NCI-H2029 treated with DMSO at 0.1 percent for 48 hours (cell line): ENCODE measurements around the gene CNKSR1.

Experiments used
- DNase-seq: peaks from one replicate; lab custom pipeline; 2025; lab: John Stamatoyannopoulos, UW

Gene CNKSR1

GRCh38 chr1:26160527-26161414, 16.5 kb upstream of the CNKSR1 start:
- DNase-seq, result no peak

DNA sequence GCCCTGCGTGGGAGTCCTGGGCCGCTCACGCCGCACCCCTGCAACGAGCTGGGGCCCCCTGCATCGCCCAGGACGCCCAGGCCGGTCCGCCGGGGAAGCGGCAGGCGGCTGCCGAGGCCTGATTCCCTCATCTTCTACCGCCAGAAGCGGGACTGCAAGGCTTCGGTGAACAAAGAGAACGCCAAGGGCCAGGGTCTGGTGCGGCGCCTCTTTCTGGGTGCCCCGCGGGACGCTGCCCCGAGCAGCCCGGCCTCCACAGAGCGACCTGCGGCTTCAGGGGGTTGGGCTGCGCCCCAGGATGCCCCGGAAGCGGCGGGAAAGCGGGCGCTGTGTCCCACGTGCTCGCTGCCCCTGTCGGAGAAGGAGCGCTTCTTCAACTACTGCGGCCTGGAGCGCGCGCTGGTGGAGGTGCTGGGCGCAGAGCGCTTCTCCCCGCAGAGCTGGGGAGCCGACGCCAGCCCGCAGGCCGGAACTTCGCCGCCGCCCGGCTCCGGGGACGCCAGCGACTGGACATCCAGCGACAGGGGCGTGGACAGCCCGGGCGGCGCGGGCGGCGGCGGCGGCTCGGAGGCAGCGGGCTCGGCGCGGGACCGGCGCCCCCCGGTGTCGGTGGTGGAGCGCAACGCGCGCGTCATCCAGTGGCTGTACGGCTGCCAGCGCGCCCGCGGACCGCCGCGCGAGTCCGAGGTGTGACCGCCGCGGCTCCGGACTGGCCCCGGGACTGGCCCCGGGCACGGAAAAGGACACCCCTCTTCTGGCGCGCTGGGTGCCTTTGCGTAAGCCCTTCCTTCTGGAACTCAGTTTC, 15.7 kb upstream of the CNKSR1 start:
- DNase-seq, result no peak

GRCh38 chr1:26162220-26162709, 15.0 kb upstream of the CNKSR1 start:
- DNase-seq, result no peak

- no peak for DNase-seq
These were observed 13.6 kb upstream of the CNKSR1 start for GRCh38 chr1:26163684-26164035.

DNA sequence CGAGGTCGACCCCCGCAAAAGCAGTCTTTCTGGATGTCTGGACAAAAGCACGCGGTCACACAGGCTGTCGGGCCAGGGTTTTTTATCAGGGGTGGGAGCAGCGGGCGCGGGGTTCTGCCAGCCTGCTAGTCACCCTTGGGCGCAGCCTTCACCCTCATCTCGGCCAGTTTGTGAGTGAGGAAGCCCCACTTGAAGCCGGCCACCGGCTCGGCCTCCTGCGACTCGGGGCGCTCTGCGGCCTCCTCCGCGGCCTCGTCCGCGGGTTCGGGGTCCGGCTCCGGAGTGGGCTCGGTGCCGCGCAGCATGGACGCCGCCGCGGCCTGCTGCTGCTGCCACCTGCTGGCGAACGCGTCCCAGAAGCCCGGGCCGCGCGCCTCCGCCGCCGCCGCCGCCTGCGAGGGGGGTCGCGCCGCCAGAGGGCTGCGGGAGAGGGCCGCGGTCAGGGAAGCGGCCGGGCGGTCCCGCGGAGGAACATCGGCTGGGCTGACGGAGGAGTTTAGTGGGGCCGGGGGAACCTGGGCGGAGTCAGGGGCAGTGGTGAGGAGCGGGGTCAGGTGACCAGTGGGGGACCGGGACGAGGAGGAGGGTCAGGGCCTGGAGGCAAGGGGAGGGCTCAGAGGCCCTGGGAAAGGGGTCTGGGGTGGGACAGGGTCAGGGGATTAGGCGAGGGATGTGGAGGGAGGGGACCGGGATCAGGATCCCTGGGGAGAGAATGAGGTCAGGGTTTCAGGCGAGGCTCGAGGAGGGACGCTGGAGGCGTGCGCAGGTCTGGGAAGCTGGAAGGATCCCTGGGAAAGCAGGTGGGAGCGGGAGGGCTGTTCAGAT, 13.0 kb upstream of the CNKSR1 start:
- no peak for DNase-seq

GRCh38 chr1:26164861-26165842, 12.1 kb upstream of the CNKSR1 start:
- DNase-seq, result no peak

- no peak for DNase-seq
These were observed 10.5 kb upstream of the CNKSR1 start for GRCh38 chr1:26166719-26167281.

DNA sequence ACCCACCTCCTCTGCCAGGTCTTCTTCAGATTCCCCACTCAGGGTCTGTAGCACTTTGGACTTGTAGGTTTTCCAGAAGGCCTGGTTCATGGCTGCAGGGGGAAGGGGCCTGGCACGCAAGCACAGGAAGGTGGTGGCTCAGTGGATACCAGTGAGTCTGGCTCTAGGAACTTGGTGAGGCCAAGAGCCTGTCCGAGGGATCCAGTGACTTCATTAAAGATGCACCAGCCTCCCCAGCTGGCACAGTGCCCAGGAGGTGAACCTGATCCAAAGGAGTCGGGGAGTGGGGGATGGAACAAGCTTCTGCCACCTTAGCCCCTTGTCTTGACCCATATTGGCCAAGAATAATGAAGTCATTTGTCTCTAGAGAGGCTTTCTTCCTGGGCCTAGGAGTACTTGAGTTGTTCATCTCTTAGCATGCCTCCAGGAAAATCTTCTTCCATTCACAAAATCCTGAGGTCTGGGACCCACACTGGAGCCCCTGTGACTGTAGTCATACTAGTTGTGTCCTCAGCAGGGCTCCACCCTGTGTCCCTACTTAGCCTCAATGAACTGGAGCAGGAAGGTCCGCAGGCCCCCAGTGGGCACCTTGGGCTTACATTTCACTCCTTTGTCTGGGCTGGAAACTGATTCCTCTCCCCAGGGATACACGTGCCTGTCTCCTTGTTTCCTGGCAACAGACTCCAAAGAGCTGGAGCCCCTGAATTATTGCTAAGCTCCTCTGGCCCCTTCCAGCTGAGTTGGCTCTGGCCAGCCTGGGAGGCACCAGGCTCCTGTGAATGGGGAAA, 8.7 kb upstream of the CNKSR1 start, which contains the start of gene C1orf232:
C1orf232 (minus strand) TSS at position 554 of the 788 bp plus-strand sequence; CDS start at position 90, 464 bp downstream.
- DNase-seq, result no peak

DNA sequence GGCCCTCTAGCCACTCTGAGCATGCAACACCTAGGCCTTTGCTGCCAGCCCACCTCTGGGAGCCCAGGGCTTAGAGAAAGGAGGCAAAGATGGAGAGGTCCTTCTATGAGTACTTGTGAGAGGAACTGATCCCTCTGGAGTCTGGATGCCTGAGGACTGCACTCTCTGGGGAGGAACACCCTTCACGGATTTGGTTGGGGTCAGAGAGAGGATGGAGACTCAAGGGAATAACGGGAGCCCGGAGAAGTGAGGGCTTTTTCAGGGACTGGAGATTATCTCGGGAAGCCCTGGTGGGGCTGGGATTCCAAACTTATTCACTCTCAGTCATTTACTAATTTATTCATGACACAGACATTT, 8.1 kb upstream of the CNKSR1 start:
- no peak for DNase-seq

- peak; percentile 59 for DNase-seq
These were observed 7.4 kb upstream of the CNKSR1 start, which contains the start of gene ZNF593 for GRCh38 chr1:26169669-26170471. TSS of gene ZNF593 (plus strand) at chr1:26169908. CDS start at chr1:26169984, 76 bp downstream.

DNA sequence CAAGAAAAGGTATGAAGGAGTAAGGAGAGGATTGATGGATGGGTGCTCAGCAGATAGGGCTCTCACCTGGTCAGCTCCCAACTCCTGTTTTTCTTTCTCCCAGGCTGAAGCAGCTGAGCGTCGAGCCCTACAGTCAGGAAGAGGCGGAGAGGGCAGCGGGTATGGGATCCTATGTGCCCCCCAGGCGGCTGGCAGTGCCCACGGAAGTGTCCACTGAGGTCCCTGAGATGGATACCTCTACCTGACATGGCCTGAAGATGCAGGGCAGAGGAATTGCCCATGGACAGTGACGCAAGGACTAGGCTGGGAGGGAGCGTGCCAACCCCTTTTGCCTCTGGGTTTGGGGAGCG, 6.8 kb upstream of the CNKSR1 start:
- DNase-seq, result no peak

DNA sequence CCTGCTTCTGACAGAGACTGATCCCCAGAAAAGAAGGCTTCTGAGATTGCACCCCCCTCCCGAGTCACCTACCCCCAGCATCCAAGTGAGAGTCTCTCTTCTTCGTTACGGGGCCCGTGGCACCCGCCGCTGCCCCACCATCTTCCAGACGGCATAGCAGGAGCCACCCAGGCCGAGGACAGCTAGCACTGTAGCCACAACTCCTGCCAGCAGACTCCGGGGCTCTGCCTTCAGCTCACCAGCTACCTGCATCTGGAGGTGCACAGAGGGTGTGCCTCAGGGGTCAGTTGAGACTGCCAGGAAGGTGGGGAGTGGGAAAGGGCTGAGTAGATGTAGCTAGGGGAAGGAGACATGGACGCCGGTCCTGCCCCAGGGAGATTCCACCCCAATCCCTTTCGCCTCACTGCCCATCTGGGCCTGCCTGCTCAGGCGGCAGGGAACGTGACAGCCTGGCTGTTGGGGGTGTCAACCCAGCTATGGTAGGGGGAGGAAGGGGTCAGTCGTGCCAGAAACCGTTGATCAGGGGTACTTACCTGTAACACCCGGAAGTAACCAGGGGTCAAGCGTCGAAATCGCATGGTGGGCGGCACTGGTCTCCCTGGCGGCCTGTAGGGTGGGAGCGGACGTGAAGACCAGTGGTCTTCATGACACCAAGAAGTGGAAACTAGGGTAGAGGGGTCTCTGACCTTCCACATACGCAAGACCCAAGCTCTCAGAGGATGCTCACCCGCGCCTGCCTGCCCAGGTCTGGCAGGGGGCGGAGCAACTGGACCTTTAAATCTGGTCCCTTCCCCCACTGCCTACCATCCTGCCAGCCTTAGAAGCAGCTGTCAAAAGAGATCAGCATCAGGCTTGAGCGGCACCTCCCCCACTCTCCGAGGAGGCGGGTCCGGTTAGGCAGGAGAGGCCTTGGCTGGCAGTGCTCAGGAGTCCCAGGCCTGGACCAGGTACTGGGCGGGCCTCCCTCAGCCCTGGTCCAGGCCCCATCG, 5.9 kb upstream of the CNKSR1 start, which contains the start of gene ZNF593OS:
ZNF593OS (minus strand) TSS at position 749 of the 989 bp plus-strand sequence; CDS start at position 578, 171 bp downstream.
- no peak for DNase-seq

- DNase-seq, result no peak
These were observed 1.9 kb upstream of the CNKSR1 start for GRCh38 chr1:26175346-26175745.

DNA sequence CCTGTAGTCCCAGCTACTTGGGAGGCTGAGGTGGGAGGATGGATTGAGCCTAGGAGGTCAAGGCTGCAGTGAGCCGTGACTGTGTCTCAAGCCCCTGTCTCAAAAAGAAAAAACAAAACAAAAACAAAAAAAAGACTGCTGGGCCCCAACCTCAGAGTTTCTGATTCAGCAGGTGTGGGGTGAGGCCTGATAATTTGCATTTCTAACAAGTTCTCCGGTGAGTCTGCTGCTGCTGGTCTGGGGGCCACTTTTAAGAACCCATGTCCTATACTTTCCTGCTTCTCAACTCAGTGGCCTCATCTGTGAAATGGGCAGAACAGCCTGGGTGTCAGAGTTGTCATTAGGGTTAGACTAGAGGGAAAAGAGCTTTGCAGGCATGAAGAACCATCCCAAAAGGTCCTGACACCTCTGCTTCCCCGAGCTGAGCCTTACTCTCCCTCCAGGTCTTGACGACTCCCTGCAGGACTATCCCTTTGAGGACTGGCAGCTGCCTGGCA, 2.8 kb downstream of the CNKSR1 start:
- DNase-seq, result no peak

DNA sequence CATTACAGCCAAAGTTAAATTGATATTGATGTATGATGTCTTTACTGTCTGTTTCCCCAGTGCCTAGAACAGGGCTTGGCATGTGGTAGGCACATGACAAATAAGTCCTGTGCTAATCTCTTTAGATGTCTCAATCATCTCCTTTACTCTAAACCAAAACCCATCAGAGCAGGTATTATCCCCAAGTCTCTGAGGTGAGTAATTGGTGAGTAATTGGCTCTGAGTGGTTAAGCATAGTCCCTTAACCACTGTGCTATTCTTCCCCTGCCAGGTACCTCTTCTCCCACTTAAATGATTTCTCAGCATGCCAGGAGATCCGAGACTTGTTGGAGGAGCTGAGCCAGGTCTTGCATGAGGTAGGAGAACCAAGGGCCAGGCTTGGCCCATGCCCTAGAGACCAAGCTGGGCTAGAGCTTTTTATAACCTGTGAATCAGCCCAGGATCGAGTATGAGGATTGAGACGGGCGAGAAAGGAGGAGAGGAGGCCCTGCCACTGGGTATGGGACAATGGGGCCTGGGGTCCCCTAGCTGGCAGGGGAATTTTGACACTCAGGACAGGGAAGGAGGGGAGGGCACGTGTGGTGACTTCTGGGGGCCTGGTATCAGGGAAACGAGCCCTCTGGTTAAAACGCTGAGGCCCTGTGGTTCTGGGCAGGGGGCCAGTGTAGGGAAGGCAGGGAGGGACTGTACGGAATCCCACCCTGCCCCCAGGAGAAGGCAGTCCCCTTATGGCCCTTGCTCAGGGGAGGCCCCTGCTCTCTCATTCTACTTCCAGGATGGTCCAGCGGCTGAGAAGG, 4.5 kb downstream of the CNKSR1 start:
- no peak for DNase-seq

DNA sequence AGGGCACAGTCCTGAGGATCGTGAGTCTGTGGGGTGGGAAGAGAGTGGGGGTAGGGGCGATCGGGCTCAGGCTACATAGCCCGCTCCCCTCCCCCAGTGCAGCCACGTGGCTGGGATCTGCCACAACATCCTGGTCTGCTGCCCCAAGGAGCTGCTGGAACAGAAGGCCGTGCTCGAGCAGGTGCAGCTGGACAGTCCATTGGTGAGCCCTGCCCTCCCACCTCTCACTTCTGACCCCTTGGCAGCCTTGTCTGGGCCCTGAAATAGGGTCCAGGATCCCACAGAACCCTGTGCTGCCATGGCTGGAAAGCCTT, 5.0 kb downstream of the CNKSR1 start:
- no peak for DNase-seq

DNA sequence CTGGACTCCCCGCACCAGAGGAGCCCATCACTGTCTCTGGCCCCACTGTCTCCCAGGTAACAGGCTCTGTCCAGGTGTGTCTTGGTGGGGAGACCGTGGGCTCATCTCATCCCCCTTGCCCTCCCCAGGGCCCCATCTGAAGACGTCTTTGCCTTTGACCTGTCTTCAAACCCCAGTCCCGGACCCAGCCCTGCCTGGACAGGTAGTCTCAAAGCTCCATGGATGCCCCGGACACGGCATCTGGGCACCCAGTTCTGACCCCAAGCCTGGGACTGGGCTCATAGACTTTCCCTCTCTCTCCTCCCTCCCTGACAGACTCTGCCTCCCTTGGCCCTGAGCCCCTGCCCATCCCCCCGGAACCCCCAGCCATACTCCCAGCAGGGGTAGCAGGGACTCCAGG, 6.8 kb downstream of the CNKSR1 start:
- no peak for DNase-seq
